Subcutaneous adipose tissue (tissue), 4 donors: ENCODE results near the gene AKAP17A. TPM values are rescaled to one million over a fixed set of nuclear protein-coding genes. Genes with fewer than 3 reads are reported as not detected.

Experiments
- CTCF ChIP-seq: fragments of 450-650 bp; IDR thresholded peaks from one replicate; pipeline ENCODE4 v1.5.1; 2016; ENCODE audit warnings: low read depth, mild to moderate bottlenecking, control low read depth, antibody characterized with exemption, moderate library complexity
- total RNA-seq, 4 donors: library from RNA; depleted of rRNA; stranded (reverse); fragments of >200 nt; gene quantifications; one replicate each; pipeline ENCODE4 v1.1.0, GENCODE V29; 2016

AKAP17A gene
- total RNA-seq, 4 donors from 2014 or later, result 16.1 to 49.4 (median 30.6) TPM

GRCh38 chrX:1598021-1598875 is 6.8 kb downstream of the AKAP17A start:
- no peak for TF ChIP-seq CTCF

- TF ChIP-seq CTCF, result no peak
Observed at GRCh38 chrX:1598876-1599790, 7.7 kb downstream of the AKAP17A start.

GRCh38 chrX:1599791-1600405 is 8.5 kb downstream of the AKAP17A start:
- TF ChIP-seq CTCF, result no peak

- no peak for TF ChIP-seq CTCF
Observed at GRCh38 chrX:1600406-1601050, 9.1 kb downstream of the AKAP17A start.

GRCh38 chrX:1601051-1601767 is 9.8 kb downstream of the AKAP17A start:
- TF ChIP-seq CTCF, result no peak

GRCh38 chrX:1601768-1602085 is 10.3 kb downstream of the AKAP17A start:
- TF ChIP-seq CTCF, result no peak
